Measurements from ENCODE around the gene PPTC7.

DNA sequence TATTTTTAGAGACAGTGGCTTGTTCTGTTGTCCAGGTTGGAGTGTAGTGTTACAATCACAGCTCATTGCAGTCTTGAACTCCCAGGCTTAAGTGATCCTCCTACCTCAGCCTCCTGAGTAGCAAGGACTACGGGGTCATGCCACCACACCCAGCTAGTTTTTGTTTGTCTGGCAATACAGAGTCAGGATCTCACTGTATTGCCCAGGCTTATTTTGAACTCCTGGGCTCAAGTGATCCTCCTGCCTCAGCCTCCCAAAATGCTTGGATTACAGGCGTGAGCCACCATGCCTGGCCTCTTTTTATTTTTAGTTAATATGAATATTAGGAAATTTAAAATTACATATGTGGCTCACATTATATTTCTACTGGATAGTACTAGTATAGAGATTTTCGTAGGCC lies 28.9 kb downstream of the PPTC7 start:
- TF ChIP-seq, protein P1, sequence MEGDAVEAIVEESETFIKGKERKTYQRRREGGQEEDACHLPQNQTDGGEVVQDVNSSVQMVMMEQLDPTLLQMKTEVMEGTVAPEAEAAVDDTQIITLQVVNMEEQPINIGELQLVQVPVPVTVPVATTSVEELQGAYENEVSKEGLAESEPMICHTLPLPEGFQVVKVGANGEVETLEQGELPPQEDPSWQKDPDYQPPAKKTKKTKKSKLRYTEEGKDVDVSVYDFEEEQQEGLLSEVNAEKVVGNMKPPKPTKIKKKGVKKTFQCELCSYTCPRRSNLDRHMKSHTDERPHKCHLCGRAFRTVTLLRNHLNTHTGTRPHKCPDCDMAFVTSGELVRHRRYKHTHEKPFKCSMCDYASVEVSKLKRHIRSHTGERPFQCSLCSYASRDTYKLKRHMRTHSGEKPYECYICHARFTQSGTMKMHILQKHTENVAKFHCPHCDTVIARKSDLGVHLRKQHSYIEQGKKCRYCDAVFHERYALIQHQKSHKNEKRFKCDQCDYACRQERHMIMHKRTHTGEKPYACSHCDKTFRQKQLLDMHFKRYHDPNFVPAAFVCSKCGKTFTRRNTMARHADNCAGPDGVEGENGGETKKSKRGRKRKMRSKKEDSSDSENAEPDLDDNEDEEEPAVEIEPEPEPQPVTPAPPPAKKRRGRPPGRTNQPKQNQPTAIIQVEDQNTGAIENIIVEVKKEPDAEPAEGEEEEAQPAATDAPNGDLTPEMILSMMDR (IDR thresholded peaks at IDR 0.05), result no peak
- TF ChIP-seq POLR2A (IDR thresholded peaks at IDR 0.05), result no peak
